ENCODE results near the gene ALKBH8.

GRCh38 chr11:107612445-107612844 lies 46.9 kb upstream of the ALKBH8 start:
- TF ChIP-seq CTCF (IDR thresholded peaks at IDR 0.05) (no peak), POLR2A (IDR thresholded peaks at IDR 0.05) (no peak)

Measured in sigmoid colon (tissue), 3 donors.